ENCODE data around the gene STX10.

The STX10 gene

GRCh38 chr19:13139633-13140311, 10.4 kb downstream of the STX10 start:
- DNase-seq (ENCODE audit: low read depth), result no peak

- no peak for DNase-seq (ENCODE audit: low read depth)
Measured at GRCh38 chr19:13138916-13139198, 11.3 kb downstream of the STX10 start.

DNA sequence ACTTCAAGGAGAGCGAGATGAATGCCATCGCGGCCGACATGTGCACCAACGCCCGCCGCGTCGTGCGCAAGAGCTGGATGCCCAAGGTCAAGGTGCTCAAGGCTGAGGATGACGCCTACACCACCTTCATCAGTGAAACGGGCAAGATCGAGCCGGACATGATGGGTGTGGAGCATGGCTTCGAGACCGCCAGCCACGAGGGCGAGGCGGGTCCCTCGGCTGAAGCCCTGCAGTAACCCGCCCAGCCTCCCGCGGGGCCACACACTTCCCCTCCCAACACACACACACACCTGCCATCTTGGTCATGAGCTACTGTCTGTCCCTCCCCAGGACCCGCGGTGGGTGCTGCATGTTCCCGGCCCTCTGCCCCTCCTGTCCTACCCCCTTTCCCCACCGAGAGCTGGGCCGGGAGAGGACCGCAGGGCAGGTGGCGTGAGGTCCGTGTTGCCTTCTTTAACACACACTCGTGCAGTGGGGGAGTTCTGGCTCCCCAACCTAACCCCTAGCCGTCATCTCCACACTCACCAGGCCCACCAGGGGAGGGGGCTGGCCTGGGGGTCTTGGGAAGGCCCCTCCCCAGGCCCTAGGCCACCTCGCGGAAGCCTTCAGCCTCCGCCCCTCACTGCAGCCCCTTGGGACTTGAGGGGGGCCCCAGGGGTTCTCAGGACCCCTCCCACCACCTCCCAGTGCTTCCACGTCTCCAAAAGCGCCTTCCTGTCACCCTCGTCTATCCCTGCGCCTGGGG, 11.8 kb downstream of the STX10 start:
- no peak for DNase-seq (ENCODE audit: low read depth)

DNA sequence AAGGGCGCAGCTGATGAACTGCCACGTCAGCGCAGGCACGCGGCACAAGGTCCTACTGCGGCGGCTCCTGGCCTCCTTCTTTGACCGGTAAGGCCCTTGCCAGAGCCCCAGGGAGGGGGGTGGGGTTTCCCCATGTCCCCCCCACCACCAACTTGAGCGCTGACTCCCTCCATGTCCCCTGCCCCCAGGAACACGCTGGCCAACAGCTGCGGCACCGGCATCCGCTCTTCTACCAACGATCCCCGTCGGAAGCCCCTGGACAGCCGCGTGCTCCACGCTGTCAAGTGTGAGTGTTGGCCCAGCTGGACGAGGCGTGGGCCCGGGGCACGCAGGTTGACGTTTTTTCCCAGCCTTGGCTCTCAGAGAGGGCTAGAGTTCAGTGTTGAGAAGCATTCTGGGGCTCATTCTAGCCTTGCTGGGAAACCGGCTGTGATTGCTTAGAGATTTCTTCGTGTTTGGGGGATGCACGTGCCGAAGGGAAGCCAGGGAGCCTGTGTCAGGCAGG, 12.8 kb downstream of the STX10 start:
- DNase-seq (ENCODE audit: low read depth), result no peak

DNA sequence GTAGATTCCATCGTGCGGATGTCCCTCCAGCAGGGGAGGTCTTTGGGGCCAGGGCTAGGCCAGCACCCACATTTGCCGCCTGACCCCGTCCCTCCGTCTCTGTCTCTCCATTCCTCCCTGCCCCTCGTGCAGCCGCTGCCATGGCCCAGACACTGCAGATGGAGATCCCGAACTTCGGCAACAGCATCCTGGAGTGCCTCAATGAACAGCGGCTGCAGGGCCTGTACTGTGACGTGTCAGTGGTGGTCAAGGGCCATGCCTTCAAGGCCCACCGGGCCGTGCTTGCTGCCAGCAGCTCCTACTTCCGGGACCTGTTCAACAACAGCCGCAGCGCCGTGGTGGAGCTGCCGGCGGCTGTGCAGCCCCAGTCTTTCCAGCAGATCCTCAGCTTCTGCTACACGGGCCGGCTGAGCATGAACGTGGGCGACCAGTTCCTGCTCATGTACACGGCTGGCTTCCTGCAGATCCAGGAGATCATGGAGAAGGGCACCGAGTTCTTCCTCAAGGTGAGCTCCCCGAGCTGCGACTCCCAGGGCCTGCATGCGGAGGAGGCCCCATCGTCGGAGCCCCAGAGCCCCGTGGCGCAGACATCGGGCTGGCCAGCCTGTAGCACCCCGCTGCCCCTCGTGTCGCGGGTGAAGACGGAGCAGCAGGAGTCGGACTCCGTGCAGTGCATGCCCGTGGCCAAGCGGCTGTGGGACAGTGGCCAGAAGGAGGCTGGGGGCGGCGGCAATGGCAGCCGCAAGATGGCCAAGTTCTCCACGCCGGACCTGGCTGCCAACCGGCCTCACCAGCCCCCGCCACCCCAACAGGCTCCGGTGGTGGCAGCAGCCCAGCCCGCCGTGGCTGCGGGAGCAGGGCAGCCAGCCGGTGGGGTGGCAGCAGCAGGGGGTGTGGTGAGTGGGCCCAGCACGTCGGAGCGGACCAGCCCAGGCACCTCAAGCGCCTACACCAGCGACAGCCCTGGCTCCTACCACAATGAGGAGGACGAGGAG, 14.8 kb downstream of the STX10 start:
- no peak for DNase-seq (ENCODE audit: low read depth)

DNA sequence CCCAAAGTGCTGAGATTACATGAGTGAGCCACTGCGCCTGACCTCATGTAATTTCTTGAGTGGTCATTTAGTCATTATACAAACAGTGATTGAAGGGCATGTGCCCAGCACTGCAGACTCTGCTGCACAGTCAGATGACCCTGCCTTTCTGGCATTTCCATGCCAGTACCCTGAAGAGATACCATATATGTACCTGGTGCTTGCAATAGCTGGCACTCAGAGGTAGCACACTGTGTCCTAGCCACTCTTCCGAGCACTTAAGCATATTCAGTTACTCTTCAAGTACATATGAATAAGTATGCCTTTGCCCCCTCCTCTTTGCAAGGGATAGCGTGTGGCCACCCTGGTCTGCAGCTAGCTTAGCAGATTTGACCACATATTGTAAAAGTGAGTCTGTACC, 15.5 kb downstream of the STX10 start:
- no peak for DNase-seq (ENCODE audit: low read depth)

GRCh38 chr19:13133241-13133870, 16.8 kb downstream of the STX10 start:
- no peak for DNase-seq (ENCODE audit: low read depth)

DNA sequence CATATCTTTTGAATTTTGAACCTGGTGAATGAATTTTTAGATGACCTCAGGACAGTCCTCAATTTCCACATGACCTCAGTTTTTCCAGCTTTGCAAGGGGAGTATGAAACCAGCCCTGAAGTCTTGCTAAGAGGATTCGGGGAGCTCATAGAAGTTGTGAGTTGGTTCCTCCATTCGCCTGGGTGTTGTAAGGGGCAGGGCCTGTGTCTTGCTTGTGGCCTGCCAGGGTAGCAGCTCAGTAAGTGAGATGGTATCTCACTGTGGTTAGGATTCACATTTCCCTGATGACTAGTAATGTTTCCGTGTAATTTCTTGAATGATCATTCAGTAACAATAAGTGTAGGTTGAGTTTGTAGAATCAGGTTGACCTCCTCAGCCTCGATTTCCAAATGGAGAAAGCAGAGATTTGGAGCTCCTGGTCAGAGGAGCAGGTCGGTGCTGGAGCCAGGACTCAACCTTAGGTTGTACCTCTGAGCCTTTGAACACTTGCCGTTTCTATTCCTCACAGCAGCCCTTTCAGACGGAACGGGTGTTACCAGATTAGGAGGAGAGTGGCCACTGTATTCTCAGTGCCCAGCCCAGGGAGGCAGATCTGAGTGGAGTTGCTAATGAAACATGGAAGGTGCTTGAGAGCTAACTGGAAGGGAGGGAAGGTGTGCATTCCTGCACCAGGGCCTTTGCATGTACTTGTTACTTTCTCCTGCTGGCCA, 17.5 kb downstream of the STX10 start:
- DNase-seq (ENCODE audit: low read depth), result no peak

DNA sequence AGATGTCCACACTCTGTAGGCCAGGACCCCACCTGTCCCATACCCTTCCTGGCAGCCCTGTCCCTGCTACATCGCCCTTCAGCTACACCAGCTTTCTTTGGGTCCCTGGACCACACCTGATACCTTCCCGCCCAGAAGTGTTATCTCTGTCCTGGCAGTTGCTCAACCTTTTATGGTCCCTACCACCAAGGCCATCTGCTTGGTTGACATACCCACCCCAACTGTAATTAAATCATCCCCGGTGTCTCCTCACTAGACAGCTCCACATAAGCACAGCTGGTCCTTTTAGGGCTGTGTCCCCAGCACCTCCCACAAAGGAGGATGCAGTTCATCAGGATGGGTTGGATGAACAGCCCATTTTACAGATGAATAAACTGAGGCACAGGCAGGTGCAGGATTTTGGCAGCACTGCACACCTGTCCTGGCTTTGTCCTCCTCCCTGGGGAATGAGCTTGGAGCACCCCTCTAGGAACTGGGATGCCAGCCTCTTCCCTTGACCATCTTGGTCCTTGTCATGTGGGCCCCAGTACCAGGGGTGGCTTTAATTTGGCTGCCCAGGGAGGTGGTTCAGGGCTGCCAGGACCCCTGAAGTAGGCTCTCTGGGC, 19.2 kb downstream of the STX10 start:
- no peak for DNase-seq (ENCODE audit: low read depth)

DNA sequence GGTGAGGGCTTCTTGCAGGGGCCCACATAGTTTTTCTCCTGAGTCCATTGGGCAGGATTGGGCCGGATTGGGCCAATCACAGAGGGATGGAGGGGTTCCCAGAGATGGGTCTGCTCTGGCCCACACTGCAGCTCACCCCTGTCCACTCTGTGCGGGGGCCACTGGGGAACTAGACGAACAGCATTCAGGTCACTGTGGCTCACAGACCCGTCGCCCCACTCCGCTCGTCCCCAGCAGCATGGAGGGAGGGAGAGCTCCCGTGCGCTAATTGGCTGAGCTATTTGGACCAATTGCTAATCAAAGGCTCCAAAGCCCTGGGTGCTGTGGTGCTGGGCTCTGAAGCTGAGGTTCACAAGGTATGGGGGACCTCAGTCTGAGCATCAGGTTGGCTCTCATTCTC, 20.8 kb downstream of the STX10 start:
- DNase-seq (ENCODE audit: low read depth), result no peak

- no peak for DNase-seq (ENCODE audit: low read depth)
Measured at GRCh38 chr19:13128583-13128982, 21.6 kb downstream of the STX10 start.

GRCh38 chr19:13127811-13128575, 22.2 kb downstream of the STX10 start:
- no peak for DNase-seq (ENCODE audit: low read depth)

GRCh38 chr19:13127051-13127450, 23.1 kb downstream of the STX10 start:
- no peak for DNase-seq (ENCODE audit: low read depth)

- no peak for DNase-seq (ENCODE audit: low read depth)
Measured at GRCh38 chr19:13122980-13123957, 26.9 kb downstream of the STX10 start.

DNA sequence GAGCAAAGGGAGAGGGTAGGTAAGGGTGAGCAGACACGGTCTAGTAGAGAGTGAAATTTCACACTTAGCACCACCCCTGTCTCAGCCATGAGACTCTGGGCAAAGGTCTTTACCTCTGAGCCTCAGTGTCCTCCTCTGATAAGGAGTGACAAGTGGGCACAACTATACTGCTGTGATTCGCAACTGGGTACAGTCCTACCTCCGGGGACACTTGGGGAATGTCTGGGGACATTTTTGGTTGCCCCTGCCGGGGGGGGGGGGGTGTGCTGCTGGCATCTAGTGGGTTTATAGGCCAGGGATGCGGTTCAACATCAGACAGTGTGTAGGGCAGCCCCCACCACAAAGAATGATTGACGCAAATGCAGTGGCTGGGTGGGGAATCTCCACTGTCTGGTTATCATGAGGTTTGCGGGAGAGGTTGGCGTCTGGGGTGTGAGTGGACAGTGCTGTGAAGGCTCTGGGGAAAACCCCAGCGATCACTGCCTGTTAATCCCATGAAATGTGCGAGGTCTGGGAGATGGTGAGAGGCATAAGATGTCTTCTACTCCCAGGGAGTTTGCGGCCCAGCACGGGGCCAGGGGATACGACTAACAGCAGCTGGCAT, 27.8 kb downstream of the STX10 start:
- no peak for DNase-seq (ENCODE audit: low read depth)

DNA sequence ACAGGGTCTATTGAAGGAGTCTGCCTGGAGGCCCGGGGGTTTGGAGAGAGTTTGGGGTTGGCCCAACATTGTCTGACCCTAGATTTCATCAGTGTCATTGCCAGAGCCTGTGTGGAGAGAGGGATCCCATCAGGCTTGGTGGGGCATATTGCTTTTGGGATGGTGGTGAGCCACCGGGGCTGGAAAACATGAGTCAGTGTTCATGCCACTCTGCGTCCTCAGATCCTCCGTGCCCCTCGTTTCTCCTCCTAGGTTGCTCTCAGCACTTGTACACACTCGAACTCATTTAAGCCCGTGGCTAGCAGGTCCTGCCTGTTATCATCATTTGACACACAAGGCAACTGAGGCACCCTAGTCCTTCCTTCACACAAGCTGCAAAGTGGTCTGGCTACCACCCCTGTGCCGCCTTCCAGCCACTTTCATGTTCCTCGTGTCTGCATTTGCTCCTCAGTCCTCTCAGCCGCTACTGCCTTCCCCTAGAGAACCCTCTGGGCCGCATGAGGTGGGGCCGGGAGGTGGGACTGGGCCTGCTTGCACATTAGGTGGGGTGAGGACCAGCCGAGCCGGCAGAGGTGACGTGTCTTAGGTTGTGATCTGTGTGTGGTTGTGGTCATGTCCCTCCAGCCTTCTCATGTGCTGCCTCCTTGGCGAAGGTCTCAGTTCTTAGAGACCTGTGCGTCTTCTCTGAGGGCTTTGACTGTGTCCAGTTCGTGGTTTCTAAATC, 28.5 kb downstream of the STX10 start:
- DNase-seq (ENCODE audit: low read depth), result no peak

DNA sequence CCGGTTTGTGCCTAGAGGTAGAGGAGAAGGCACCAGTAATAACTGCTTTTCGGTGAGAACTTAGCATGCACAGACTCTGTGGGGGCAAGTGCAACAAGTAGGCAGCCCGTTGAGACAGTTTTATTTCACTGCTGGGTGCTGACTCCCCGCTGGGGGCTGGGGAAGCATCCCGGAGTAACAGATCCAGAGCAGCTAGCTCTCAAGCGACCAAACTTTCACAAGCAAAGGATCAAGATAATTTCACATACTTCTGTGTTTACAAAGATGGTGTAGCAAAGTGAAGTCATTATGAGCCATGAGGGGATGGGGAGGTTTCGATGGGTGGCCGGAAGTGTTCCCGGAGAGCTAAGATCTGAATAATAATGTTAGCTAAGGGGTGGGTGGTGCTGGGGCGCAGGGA, 29.4 kb downstream of the STX10 start:
- no peak for DNase-seq (ENCODE audit: low read depth)

GRCh38 chr19:13120031-13120430, 30.1 kb downstream of the STX10 start:
- DNase-seq (ENCODE audit: low read depth), result no peak

Data from T follicular helper cell (primary cell).